Uterus (tissue), 2 donors: ENCODE measurements around the gene L3MBTL1.

ENCODE experiments used
- POLR2A ChIP-seq, 2 donors: fragments of 450-650 bp; IDR thresholded peaks; one replicate each; pipeline ENCODE4 v1.6.1; 2016; ENCODE audit warnings: antibody characterized with exemption in 2 of 2, mild to moderate bottlenecking in 1 of 2, moderate library complexity in 1 of 2
- TF ChIP-seq, protein P1 (sequence below), 4 experiments: fragments of 200-600 bp in 2 of 4; fragments of 450-650 bp in 2 of 4; sonication (generic) in 2 of 4; IDR thresholded peaks; one replicate each; pipeline ENCODE4 v1.5.1; 2016 to 2019; ENCODE audit warnings: antibody characterized with exemption in 4 of 4, mild to moderate bottlenecking in 2 of 4, moderate library complexity in 1 of 4

DNA sequence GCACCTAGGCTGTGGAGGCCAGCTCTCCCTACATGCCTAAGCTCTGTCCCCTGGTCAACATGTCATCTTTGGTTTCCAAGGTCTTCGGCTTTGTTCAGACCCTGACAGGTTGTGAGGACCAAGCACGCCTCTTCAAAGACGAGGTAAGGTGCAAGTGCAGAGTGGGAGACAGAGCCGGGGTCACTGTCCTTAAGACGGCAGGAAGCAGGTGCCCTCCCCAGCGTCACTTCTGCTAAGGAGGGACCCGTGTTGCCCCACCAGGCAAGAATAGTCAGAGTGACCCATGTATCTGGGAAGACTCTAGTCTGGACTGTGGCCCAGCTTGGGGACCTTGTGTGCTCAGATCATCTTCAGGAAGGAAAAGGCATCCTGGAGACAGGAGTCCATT is 33.2 kb downstream of the L3MBTL1 start:
- TF ChIP-seq, protein P1, sequence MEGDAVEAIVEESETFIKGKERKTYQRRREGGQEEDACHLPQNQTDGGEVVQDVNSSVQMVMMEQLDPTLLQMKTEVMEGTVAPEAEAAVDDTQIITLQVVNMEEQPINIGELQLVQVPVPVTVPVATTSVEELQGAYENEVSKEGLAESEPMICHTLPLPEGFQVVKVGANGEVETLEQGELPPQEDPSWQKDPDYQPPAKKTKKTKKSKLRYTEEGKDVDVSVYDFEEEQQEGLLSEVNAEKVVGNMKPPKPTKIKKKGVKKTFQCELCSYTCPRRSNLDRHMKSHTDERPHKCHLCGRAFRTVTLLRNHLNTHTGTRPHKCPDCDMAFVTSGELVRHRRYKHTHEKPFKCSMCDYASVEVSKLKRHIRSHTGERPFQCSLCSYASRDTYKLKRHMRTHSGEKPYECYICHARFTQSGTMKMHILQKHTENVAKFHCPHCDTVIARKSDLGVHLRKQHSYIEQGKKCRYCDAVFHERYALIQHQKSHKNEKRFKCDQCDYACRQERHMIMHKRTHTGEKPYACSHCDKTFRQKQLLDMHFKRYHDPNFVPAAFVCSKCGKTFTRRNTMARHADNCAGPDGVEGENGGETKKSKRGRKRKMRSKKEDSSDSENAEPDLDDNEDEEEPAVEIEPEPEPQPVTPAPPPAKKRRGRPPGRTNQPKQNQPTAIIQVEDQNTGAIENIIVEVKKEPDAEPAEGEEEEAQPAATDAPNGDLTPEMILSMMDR (IDR thresholded peaks at IDR 0.05), result no peak
- no peak for TF ChIP-seq POLR2A (IDR thresholded peaks at IDR 0.05)
